HG03442 (cell line): ENCODE data around the gene OR9K2.
"Not testable (repeated sequence)": the region's sequence is repeated elsewhere in the genome, so short reads cannot be mapped to it uniquely, and the experiment has no call there.

Experiments used
- ATAC-seq: cut with Tn5 transposase; IDR thresholded peaks from one replicate; pipeline ENCODE4 v1.9.1; 2021; ENCODE audit warnings: mild to moderate bottlenecking, moderate library complexity; ENCODE audit not compliant: unreplicated experiment

OR9K2 gene, protein sequence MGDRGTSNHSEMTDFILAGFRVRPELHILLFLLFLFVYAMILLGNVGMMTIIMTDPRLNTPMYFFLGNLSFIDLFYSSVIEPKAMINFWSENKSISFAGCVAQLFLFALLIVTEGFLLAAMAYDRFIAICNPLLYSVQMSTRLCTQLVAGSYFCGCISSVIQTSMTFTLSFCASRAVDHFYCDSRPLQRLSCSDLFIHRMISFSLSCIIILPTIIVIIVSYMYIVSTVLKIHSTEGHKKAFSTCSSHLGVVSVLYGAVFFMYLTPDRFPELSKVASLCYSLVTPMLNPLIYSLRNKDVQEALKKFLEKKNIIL

DNA sequence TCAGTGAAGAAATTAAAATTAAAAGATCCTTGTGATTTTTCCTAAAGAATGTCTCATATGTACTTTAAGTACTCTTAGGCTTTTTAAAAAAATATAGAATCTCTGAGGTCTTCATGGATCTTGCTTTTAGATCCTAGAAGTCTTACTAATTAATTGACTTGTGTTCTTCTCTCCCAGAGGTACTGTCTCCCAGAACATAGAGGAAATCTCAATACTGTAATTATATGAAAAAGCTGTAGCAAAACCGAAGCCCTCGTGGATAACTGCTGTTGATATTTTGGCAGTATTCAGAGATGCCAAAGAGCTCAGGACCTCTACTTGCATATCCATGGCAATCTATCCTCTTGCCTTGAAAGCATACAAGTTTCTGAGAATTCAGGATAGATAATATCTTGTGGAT lies at the start of gene OR9K2:
OR9K2 (plus strand) TSS at position 301 of the 400 bp plus-strand sequence. CDS start 3,429 bp downstream, outside the sequence.
- no peak for ATAC-seq

DNA sequence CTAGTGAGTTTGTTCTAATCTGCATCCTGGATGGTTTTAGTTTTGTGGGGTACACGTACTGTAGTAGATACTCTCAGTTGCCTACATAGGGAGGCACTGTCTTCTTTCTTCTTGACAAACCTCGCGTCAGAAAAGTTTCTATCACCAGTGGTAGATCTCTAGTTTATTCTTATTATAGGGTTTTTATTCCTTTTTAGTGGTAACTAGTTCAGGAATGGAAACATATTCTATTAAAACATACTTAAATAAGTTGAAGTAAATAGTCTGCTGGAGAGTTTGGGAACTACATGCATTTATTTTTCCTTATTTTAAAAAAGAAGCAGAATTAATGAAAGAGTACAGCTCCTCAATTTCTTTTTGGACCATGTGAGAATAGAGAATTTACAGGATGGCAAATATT lies 33.6 kb upstream of the OR9K2 start:
- no peak for ATAC-seq

DNA sequence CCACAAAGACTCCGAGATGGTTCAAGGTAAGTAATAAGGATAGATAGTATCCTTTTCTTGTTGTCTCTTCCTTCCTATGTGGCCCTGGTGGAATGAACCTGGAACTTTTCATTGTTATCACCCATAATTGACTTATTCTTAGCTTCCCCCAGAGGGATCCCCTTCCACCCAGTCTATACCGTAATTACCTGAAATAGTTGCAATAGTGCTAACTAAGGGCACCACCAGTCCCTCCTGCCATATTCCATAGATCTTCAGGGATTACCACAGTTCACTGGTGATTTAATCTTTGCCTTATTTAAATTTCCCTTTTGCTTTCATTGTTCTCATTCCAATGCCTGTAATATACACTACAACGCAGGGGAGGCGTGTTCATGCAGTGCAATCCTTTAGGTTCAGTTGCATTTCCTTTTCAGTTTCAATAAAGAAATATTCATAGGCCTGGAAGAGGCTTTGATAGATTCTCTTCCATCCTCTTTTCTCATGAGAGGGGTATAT lies 13.8 kb upstream of the OR9K2 start:
- ATAC-seq, result no peak

DNA sequence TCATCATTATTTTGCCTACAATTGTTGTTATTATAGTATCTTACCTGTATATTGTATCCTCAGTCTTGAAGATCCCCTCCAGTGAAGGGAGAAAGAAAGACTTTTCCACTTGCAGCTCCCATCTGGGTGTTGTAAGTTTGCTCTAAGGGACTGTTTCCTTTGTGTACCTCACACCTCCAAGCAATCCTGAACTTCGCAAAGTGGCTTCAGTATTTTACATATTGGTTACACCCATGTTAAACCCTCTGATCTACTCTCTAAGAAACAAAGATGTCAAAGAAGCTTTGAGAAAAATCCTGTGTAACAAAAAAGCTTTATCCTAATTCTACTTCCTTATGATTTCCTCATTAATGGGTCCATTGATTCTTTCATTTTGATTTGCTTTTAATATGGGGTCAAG lies 10.1 kb upstream of the OR9K2 start:
- ATAC-seq, result no peak

DNA sequence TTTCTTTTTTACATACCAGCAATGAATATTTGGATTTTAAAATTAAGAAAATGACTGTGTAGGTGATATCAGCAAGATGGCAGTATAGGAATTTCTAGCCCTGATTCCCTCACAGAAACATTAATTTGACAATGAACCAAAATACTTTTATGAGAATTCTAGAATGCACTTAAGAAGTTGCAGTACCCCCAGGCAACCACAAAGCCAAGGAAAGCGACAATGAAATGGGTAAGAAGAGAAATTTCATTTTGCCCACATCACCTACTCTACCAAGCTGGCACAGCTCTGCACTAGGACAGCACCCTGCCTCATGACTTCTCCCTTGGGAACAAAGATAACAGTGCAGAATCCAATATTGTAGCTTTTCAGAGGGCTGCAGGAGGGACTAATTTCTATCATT lies 6.6 kb downstream of the OR9K2 start:
- no peak for ATAC-seq

DNA sequence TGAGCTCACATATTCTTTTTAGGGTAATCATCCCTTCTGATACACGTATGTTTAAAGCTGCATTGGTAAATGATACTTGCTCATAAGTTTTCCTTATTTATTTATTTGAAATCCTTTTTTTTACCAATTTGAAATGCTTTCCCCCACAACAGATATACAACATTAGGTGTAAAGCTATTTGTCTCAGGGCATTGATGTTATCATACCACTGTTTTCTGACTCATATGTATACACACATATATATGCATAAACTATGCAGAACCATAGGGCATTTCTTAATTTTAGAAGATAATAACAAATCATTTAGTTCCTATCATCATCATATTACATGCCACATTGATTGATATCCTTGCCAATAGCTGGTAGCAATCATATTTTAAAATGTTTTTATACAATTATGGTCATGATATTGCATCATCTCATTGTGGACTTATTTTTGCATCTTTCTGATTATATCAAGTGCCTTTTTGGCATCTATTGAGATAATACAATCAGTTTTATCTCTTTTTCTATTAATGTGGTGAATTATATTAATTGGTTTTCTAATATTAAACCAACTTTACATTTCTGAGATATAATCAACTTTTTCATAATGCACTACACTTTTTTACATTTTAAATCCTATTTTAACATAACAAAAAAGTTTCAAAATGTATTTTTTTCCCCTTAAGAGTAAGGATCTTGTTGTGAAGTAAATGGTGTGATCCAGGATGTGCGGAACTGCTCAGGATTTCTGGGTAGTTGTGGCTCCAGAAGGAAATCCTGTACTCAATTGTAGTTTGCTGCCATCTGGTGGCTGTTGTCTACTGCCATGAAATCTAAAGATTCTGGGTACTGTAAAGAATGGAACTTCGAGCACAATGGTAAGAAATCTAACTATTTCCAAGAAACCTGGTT lies 16.7 kb downstream of the OR9K2 start:
- no peak for ATAC-seq

DNA sequence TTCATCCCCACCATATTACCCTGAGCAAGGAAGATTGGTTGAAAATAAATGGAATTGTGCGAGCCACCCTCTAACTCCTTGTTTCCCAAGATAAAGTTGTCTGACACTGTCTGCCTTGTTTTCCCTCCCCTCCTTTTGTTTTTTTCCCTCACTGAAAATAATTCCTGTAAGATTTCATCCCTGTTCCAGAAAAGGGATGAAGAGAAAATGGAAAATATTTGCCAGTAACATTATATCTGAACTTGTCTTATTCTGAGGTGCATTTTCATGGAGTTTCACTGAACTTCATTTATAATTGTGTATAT lies 17.3 kb downstream of the OR9K2 start:
- no peak for ATAC-seq

DNA sequence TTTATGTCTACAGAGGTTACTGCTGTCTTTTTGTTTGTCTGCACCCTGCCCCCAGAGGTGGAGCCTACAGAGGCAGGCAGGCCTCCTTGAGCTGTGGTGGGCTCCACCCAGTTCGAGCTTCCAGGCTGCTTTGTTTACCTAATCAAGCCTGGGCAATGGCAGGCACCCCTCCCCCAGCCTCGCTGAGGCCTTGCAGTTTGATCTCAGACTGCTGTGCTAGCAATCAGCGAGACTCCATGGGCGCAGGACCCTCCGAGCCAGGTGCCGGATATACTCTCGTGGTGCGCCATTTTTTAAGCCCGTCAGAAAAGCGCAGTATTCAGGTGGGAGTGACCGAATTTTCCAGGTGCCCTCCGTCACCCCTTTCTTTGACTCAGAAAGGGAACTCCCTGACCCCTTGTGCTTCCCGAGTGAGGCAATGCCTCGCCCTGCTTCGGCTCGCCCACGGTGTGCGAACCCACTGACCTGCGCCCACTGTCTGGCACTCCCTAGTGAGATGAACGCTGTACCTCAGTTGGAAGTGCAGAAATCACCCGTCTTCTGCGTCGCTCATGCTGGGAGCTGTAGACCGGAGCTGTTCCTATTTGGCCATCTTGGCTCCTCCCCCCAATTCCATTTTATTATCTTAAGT lies 40.9 kb downstream of the OR9K2 start:
- ATAC-seq, result not testable (repeated sequence)

DNA sequence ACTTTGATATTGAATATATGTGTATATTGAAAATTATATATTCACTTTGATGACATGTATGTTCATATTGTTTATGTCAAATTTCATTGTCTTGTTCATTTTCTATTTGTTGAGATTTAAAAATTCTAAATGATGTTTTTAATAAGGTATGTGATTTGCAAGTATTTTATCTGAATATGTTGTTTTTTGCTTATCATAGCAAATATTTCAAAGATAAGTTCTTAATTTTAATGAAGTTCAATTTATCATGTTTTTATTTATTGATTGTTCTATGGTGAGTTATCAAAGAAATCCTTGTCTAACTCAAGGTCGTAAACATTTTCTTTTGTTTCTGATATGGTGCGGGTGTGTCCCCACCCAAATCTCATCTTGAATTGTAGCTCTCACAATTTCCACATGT lies 45.2 kb downstream of the OR9K2 start:
- no peak for ATAC-seq

DNA sequence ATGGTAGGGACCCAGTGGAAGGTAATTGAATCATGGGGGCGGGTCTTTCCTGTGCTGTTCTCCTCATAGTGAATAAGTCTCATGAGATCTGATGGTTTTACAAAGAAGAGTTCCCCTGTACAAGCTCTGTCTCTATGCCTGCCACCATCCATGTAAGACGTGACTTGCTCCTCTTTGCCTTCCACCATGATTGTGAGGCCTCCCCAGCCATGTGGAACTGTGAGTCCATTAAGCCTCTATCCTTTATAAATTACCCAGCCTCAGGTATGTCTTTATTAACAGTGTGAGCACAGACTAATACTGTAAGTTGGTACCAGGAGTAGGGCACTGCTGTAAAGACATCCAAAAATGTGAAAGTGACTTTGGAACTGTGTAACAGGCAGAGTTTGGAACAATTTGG lies 45.6 kb downstream of the OR9K2 start:
- not testable (repeated sequence) for ATAC-seq

DNA sequence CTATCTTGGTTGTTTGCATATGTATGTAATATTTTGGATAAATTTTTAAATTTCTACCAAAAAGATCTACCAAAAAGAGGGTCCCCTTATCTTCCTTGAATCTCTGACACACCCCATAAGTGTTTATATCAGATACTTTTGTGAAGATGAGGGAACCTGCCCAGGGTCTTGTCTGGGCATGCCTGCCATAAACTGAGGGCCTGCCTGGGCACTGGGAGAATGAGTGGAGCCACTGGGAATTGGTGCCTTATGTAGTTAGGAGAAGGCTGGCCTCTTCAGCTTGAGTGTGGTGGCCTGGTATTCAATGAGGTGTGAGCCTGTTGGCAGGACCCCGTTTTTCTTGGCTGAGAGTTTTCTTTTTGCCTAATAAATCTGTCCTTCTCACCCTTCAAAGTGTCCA lies 46.5 kb downstream of the OR9K2 start:
- ATAC-seq, result no peak

DNA sequence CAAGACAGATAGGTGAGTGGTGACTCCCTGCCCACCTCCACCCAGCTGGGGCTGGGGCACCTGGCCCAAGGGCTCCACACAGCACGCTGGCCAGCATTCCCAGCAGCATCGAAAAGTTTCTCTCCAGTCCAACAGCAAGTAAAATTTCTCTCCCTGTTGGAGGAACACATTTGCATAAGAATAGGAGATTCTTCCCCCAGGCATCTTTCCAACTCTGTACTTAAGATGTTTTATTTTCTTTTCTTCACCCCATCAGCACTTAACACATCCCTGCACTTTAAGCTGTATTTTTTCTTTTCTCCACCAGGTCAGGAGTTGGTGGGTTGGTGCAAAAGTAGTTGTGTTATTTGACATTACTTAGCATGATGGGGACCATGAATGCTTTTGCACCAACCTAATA lies 47.2 kb downstream of the OR9K2 start:
- ATAC-seq, result no peak
